ENCODE measurements around the gene PDIK1L.

DNA sequence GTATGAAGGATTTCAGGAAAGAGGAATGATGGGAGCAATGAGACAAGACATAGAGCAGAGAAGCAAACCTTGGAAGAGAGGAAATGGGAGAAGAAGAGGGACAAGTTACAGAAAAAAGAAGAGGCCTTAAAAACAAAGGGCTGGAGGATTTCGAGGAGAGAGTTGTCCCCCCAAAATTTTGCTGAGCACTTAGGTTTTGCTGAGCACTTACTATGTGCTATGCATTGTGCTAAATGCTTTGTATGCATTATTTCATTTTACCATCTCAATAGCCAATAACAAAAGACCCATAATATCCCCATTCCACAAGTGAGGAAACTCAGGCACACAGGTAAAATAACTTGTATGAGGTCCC, 41.7 kb upstream of the PDIK1L start:
- TF ChIP-seq FOS (IDR thresholded peaks at IDR 0.05; ENCODE audit: borderline replicate concordance, insufficient read depth, low read length) (no peak), EZH2 (IDR thresholded peaks at IDR 0.05; ENCODE audit: borderline replicate concordance, low read depth, low read length, severe bottlenecking) (no peak), POLR2A (IDR thresholded peaks at IDR 0.05; ENCODE audit: low read depth, low read length) (no peak)
- TF ChIP-seq, protein P1, sequence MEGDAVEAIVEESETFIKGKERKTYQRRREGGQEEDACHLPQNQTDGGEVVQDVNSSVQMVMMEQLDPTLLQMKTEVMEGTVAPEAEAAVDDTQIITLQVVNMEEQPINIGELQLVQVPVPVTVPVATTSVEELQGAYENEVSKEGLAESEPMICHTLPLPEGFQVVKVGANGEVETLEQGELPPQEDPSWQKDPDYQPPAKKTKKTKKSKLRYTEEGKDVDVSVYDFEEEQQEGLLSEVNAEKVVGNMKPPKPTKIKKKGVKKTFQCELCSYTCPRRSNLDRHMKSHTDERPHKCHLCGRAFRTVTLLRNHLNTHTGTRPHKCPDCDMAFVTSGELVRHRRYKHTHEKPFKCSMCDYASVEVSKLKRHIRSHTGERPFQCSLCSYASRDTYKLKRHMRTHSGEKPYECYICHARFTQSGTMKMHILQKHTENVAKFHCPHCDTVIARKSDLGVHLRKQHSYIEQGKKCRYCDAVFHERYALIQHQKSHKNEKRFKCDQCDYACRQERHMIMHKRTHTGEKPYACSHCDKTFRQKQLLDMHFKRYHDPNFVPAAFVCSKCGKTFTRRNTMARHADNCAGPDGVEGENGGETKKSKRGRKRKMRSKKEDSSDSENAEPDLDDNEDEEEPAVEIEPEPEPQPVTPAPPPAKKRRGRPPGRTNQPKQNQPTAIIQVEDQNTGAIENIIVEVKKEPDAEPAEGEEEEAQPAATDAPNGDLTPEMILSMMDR (IDR thresholded peaks at IDR 0.05; ENCODE audit: extremely low read depth in 1 of 2, insufficient read depth in 1 of 2, low read depth in 1 of 2, low read length in 2 of 2), result no peak
